ENCODE data around the gene CYTIP.

DNA sequence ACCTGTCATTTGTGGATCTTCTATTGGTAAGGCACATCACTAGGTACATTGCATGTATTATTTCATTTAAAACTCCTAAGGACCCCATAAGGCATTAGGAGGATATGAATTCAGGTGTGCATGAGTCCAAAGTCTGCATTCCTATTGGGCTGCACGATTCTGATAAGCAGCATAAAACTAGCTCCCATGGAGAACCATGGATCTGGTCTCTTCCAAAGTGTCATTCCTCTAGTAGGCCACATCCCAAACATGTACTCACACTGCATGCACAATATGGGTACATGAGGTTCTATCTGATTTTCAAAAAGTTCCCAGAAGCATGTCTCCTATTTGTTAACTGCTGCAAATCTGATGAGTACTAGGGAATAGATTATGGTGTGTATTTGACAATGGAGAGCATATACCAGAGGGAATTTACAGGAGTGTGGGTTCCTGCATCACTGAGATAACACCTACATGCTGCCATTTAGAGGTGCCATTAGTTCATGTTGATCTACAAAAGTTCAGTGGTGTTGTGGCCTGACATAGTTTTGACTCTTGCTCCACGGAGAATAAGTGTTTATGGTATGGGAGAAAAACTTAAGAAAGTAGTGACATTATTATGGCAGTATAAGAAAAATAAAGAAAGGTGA, 11.3 kb downstream of the CYTIP start:
- TF ChIP-seq, protein P1, sequence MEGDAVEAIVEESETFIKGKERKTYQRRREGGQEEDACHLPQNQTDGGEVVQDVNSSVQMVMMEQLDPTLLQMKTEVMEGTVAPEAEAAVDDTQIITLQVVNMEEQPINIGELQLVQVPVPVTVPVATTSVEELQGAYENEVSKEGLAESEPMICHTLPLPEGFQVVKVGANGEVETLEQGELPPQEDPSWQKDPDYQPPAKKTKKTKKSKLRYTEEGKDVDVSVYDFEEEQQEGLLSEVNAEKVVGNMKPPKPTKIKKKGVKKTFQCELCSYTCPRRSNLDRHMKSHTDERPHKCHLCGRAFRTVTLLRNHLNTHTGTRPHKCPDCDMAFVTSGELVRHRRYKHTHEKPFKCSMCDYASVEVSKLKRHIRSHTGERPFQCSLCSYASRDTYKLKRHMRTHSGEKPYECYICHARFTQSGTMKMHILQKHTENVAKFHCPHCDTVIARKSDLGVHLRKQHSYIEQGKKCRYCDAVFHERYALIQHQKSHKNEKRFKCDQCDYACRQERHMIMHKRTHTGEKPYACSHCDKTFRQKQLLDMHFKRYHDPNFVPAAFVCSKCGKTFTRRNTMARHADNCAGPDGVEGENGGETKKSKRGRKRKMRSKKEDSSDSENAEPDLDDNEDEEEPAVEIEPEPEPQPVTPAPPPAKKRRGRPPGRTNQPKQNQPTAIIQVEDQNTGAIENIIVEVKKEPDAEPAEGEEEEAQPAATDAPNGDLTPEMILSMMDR (IDR thresholded peaks at IDR 0.05; ENCODE audit: low read length) = no peak
- no peak for TF ChIP-seq EZH2 (IDR thresholded peaks at IDR 0.05; ENCODE audit: borderline replicate concordance, low read length)
